Measurements from ENCODE around the gene CMPK1.

DNA sequence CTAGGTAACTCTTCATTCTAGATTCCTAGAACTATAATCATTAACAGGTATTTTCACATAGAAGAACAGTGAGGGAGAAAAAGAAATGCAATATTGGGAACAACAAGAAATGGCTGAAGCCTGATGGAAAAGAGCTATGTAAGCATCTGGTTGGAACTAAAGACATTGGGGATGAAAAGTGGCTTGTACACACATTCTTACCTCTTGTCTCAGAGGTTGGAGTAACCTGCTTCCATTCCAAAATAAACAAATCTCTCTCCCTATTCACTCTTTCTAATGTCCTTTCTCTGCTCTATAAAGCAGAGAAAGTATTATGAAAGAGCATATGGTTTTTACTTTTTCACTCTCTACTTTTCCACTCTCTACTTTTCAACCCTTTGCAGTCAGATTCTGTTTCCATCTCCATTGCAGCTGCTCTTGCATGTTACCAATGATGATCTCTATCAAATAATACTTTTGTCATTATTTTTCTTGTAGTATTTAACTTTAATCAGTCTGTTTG is 37.5 kb downstream of the CMPK1 start:
- TF ChIP-seq POLR2A (IDR thresholded peaks at IDR 0.05; ENCODE audit: control extremely low read depth in 1 of 2, low read depth in 2 of 2, low read length in 2 of 2) = no peak
- no peak for TF ChIP-seq CTCF (IDR thresholded peaks at IDR 0.05; ENCODE audit: control extremely low read depth in 1 of 3, insufficient read depth in 1 of 3, low read depth in 1 of 3, low read length in 3 of 3)
- no peak for TF ChIP-seq RFX5 (IDR thresholded peaks at IDR 0.05; ENCODE audit: borderline replicate concordance, low read depth, low read length)
- TF ChIP-seq RNF2 (IDR thresholded peaks at IDR 0.05; ENCODE audit: borderline replicate concordance, low read depth, low read length, missing control alignments, poor library complexity, severe bottlenecking) = no peak
